Glomerular endothelial cell (primary cell): ENCODE measurements around the gene LMAN2. TPM values are rescaled to one million over a fixed set of nuclear protein-coding genes. Genes with fewer than 3 reads are reported as not detected.

Source experiments
- DNase-seq: peaks from one replicate; pipeline ENCODE4 v3.0.0-alpha.2; 2011; ENCODE audit warnings: low read depth, low spot score; ENCODE audit errors: extremely low read depth
- total RNA-seq: library from RNA; depleted of rRNA; stranded (reverse); fragments of >200 nt; gene quantifications from 2 replicates; pipeline ENCODE4 v1.2.3, GENCODE V29; 2015

LMAN2 gene
- total RNA-seq, 1 donor from 2014 or later, result 316 TPM

GRCh38 chr5:177293819-177294581 lies 57.5 kb downstream of the LMAN2 start:
- no peak for DNase-seq

GRCh38 chr5:177291735-177292134 lies 59.7 kb downstream of the LMAN2 start:
- DNase-seq, result no peak

- DNase-seq, result no peak
Observed at GRCh38 chr5:177290816-177291596, 60.5 kb downstream of the LMAN2 start.

DNA sequence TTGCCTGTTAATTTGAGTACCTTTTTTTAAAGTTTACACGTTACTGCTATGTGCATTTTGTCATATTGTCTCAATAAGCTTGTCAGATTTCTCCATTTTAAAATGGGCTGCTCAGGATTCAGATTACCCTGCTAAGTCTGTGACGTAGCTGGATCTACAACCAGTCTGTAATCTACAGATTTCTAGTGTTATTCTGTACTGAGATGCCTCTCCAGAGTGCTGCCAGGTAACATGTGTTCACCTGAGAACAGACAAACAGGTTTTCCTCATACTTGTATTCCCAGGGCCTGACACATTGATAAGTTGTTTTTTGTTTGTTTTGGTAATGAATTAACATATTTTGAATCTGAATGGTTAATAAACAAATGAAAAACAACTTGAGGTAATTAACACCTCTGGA lies 63.3 kb downstream of the LMAN2 start:
- DNase-seq, result no peak

Other genes starting within 250 kb of the LMAN2 start
- gene NSD1, start 217.9 kb downstream of the LMAN2 start, total RNA-seq, result 26.4 and 40.0 TPM in 2 replicates
- 30.8 and 36.8 TPM in 2 replicates for gene RAB24, start 47.9 kb downstream of the LMAN2 start, total RNA-seq
- 145 and 147 TPM in 2 replicates for gene PRELID1, start 47.9 kb downstream of the LMAN2 start, total RNA-seq
- 6.0 and 12.3 TPM in 2 replicates for gene MXD3, start 39.8 kb downstream of the LMAN2 start, total RNA-seq
- 9.8 and 12.8 TPM in 2 replicates for gene RGS14, start 6.3 kb upstream of the LMAN2 start, total RNA-seq
- gene SLC34A1, start 32.8 kb upstream of the LMAN2 start, total RNA-seq, result not detected in 2 replicates
- not detected in 2 replicates for gene PFN3, start 49.0 kb upstream of the LMAN2 start, total RNA-seq
- gene F12, start 57.9 kb upstream of the LMAN2 start, total RNA-seq, result 0.53 and 4.3 TPM in 2 replicates
- gene GRK6, start 75.0 kb upstream of the LMAN2 start, total RNA-seq, result 21.7 and 27.5 TPM in 2 replicates
- 13.5 and 20.0 TPM in 2 replicates for gene PRR7, start 95.1 kb upstream of the LMAN2 start, total RNA-seq
- gene DBN1, start 122.0 kb upstream of the LMAN2 start, total RNA-seq, result 300 and 362 TPM in 2 replicates
- gene PDLIM7, start 145.9 kb upstream of the LMAN2 start, total RNA-seq, result 341 and 346 TPM in 2 replicates
- 11.2 and 15.6 TPM in 2 replicates for gene DOK3, start 158.2 kb upstream of the LMAN2 start, total RNA-seq
- gene DDX41, start 165.3 kb upstream of the LMAN2 start, total RNA-seq, result 102 and 115 TPM in 2 replicates
- gene FAM193B, start 202.9 kb upstream of the LMAN2 start, total RNA-seq, result 30.2 and 55.1 TPM in 2 replicates
- gene TMED9, start 240.5 kb upstream of the LMAN2 start, total RNA-seq, result 247 and 332 TPM in 2 replicates
- 36.8 and 47.9 TPM in 2 replicates for gene B4GALT7, start 248.5 kb upstream of the LMAN2 start, total RNA-seq